H9 (cell line): Measurements from ENCODE around the gene TMEM176B. TPM values are rescaled to one million over a fixed set of nuclear protein-coding genes. Genes with fewer than 3 reads are reported as not detected.

Experiments used
- DNase-seq: peaks from one replicate; pipeline ENCODE4 v3.0.0-alpha.2; 2017
- H2AFZ ChIP-seq: one replicate; pipeline ENCODE4 v1.6.1; 2013; ENCODE audit warnings: mild to moderate bottlenecking, low read length, control low read depth, moderate library complexity
- H2AK5ac ChIP-seq: 2 replicates; pipeline ENCODE4 v1.6.1; 2013; ENCODE audit warnings: low read length, control low read depth, mixed read lengths; ENCODE audit not compliant: insufficient read length
- H2BK120ac ChIP-seq: one replicate; pipeline ENCODE4 v1.6.1; 2013; ENCODE audit warnings: low read depth, mild to moderate bottlenecking, low read length, control low read depth, inconsistent platforms; ENCODE audit not compliant: poor library complexity, severe bottlenecking
- H2BK12ac ChIP-seq: 2 replicates; pipeline ENCODE4 v1.6.1; 2013; ENCODE audit warnings: low read length, control low read depth, mixed read lengths, low read depth; ENCODE audit not compliant: insufficient read length
- H2BK15ac ChIP-seq: 2 replicates; pipeline ENCODE4 v1.6.1; 2013; ENCODE audit warnings: low read depth, low read length, control low read depth
- H2BK20ac ChIP-seq: one replicate; pipeline ENCODE4 v1.6.1; 2013; ENCODE audit warnings: low read depth, mild to moderate bottlenecking, low read length, control low read depth, inconsistent platforms; ENCODE audit not compliant: poor library complexity, severe bottlenecking
- H2BK5ac ChIP-seq: 2 replicates; pipeline ENCODE4 v1.6.1; 2013; ENCODE audit warnings: low read length, control low read depth, mixed read lengths; ENCODE audit not compliant: insufficient read length
- H3K14ac ChIP-seq: 2 replicates; pipeline ENCODE4 v1.6.1; 2013; ENCODE audit warnings: low read length, control low read depth; ENCODE audit not compliant: insufficient read depth
- H3K18ac ChIP-seq: 2 replicates; pipeline ENCODE4 v1.6.1; 2013; ENCODE audit warnings: low read depth, mild to moderate bottlenecking, mixed read lengths, low read length, control low read depth; ENCODE audit not compliant: insufficient read length
- H3K23ac ChIP-seq: 2 replicates; pipeline ENCODE4 v1.6.1; 2013; ENCODE audit warnings: low read length, control low read depth, mixed read lengths, low read depth; ENCODE audit not compliant: insufficient read length
- H3K23me2 ChIP-seq: 2 replicates; pipeline ENCODE4 v1.6.1; 2013; ENCODE audit warnings: low read depth, mild to moderate bottlenecking, mixed read lengths, low read length, control low read depth; ENCODE audit not compliant: insufficient read length, poor library complexity, severe bottlenecking
- H3K27ac ChIP-seq: 2 replicates; pipeline ENCODE4 v1.5.1; 2013; ENCODE audit warnings: low read length, control low read depth, mixed read lengths, low read depth; ENCODE audit not compliant: insufficient read length
- H3K27me3 ChIP-seq: 2 replicates; pipeline ENCODE4 v1.6.1; 2013; ENCODE audit warnings: low read length, control low read depth, inconsistent platforms; ENCODE audit not compliant: insufficient read depth
- H3K4ac ChIP-seq: 2 replicates; pipeline ENCODE4 v1.6.1; 2013; ENCODE audit warnings: low read depth, mild to moderate bottlenecking, control low read depth, inconsistent platforms, low read length, moderate library complexity
- H3K4me1 ChIP-seq: 2 replicates; pipeline ENCODE4 v1.6.1; 2013; ENCODE audit warnings: low read length, control low read depth, inconsistent platforms; ENCODE audit not compliant: insufficient read depth
- H3K4me2 ChIP-seq: 2 replicates; pipeline ENCODE4 v1.6.1; 2013; ENCODE audit warnings: low read length, control low read depth, mixed read lengths; ENCODE audit not compliant: insufficient read length, insufficient read depth
- H3K56ac ChIP-seq: 2 replicates; pipeline ENCODE4 v1.6.1; 2013; ENCODE audit warnings: low read depth, mild to moderate bottlenecking, mixed read lengths, low read length, control low read depth; ENCODE audit not compliant: insufficient read length
- H3K79me1 ChIP-seq: 2 replicates; pipeline ENCODE4 v1.6.1; 2013; ENCODE audit warnings: low read depth, mild to moderate bottlenecking, moderate library complexity, low read length, control low read depth, inconsistent platforms; ENCODE audit not compliant: insufficient read depth, poor library complexity, severe bottlenecking
- H3K79me2 ChIP-seq: 2 replicates; pipeline ENCODE4 v1.6.1; 2013; ENCODE audit warnings: low read length, control low read depth, inconsistent platforms; ENCODE audit not compliant: insufficient read depth
- H3K9ac ChIP-seq: 2 replicates; pipeline ENCODE4 v1.6.1; 2013; ENCODE audit warnings: low read length, control low read depth, mixed read lengths; ENCODE audit not compliant: insufficient read length; ENCODE audit errors: extremely low read depth
- H3K9me3 ChIP-seq: one replicate; pipeline ENCODE4 v1.6.1; 2013; ENCODE audit warnings: low read depth, low read length, inconsistent platforms; ENCODE audit not compliant: control insufficient read depth
- H3T11ph ChIP-seq: one replicate; pipeline ENCODE4 v1.6.1; 2013; ENCODE audit warnings: mild to moderate bottlenecking, low read length, control low read depth, inconsistent platforms
- H4K20me1 ChIP-seq: one replicate; pipeline ENCODE4 v1.6.1; 2013; ENCODE audit not compliant: control insufficient read depth, insufficient read length, insufficient read depth
- H4K5ac ChIP-seq: 2 replicates; pipeline ENCODE4 v1.6.1; 2013; ENCODE audit warnings: low read depth, mild to moderate bottlenecking, mixed read lengths, low read length, control low read depth; ENCODE audit not compliant: insufficient read length
- H4K8ac ChIP-seq: replicated peaks from 2 replicates; pipeline ENCODE4 v1.6.1; 2013; ENCODE audit warnings: low read length, control low read depth, mixed read lengths, low read depth; ENCODE audit not compliant: insufficient read length
- H4K91ac ChIP-seq: 2 replicates; pipeline ENCODE4 v1.6.1; 2013; ENCODE audit warnings: low read depth, mild to moderate bottlenecking, moderate library complexity, mixed read lengths, low read length, control low read depth; ENCODE audit not compliant: insufficient read length
- H3K27ac Mint-ChIP-seq, 3 experiments: 2 replicates in 2 of 3; 3 replicates in 1 of 3; pipeline ENCODE4 v1.8.0; 2020 to 2021; ENCODE audit warnings: mixed read lengths in 3 of 3, mild to moderate bottlenecking in 1 of 3, moderate library complexity in 1 of 3
- H3K27me3 Mint-ChIP-seq: 2 replicates; pipeline ENCODE4 v1.8.0; 2021; ENCODE audit warnings: low read depth, mild to moderate bottlenecking, moderate library complexity, mixed read lengths
- H3K36me3 Mint-ChIP-seq, 3 experiments: 2 replicates in 2 of 3; 3 replicates in 1 of 3; pipeline ENCODE4 v1.8.0; 2020 to 2021; ENCODE audit warnings: low read depth in 3 of 3, mixed read lengths in 3 of 3; ENCODE audit not compliant: insufficient read depth in 1 of 3
- H3K4me1 Mint-ChIP-seq, 2 experiments: 2 replicates each; pipeline ENCODE4 v1.8.0; 2020; ENCODE audit warnings: mixed read lengths in 2 of 2
- H3K4me3 Mint-ChIP-seq, 2 experiments: 2 replicates in 1 of 2; 3 replicates in 1 of 2; pipeline ENCODE4 v1.8.0; 2020 to 2021; ENCODE audit warnings: mild to moderate bottlenecking in 2 of 2, mixed read lengths in 2 of 2, moderate library complexity in 1 of 2
- H3K9me3 Mint-ChIP-seq, 2 experiments: 2 replicates in 1 of 2; 3 replicates in 1 of 2; pipeline ENCODE4 v1.8.0; 2020; ENCODE audit warnings: mild to moderate bottlenecking in 2 of 2, mixed read lengths in 2 of 2, moderate library complexity in 1 of 2
- WGBS: extraction: QIAGEN DNeasy Blood & Tissue Kit; methylation state at CpG from one replicate; pipeline ENCODE4 v1.1.7; 2013; ENCODE audit warnings: missing lambda C conversion rate, low lambda C conversion rate, mixed read lengths; ENCODE audit not compliant: insufficient read length; ENCODE audit errors: extremely low coverage; 5-methylcytosine and 5-hydroxymethylcytosine counted together
- total RNA-seq: library from RNA; stranded (reverse); gene quantifications from 2 replicates; pipeline ENCODE4 v1.2.1, GENCODE V29; 2021
- TF ChIP-seq, protein P1 (sequence below): fragments of 200-600 bp; sonication (generic); conservative IDR thresholded peaks from 3 replicates; pipeline ENCODE4 v1.8.0; 2021; ENCODE audit warnings: antibody characterized with exemption, mild to moderate bottlenecking

TMEM176B gene
- total RNA-seq, 1 experiment from 2014 or later: 0.85 TPM

DNA sequence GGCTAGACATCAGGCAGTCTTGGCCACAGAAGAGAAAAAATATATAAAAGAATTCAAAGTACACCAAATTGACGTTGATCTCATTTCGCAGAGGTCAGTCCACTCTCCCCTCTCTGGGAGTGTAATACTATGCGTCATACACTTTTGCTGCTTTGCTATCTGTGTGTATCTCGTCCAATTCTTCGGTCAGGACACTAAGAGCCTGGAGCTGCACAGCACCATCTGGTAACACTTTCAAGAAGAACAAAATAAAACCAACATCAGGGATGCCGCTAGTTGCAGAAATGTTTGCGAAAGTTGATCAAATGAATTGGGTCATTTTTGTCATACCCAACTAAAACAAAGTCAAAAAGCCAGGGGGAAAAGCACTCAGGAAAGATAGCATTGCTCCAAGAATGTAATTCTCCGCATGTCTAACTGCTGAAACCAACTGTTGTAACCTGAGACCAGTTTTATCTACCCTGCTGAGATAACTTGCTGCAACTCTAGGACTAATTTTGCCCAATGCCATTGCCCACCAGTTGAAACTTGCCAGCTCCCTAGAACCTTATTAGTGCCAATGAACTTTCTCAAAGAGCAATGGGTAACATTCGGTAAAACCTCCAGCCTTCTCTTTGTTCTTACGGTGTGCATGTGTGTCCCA, 23.4 kb upstream of the TMEM176B start:
- H3K56ac ChIP-seq: no peak overlapping the region
- H3K4me1 ChIP-seq: no peaks in the 10 kb centered on the region
- no peak overlapping the region for H3K27ac ChIP-seq
- no peak overlapping the region for H4K5ac ChIP-seq
- Mint-ChIP-seq H3K36me3 (no peaks in the 10 kb centered on the region), H3K4me1 (peaks cover 6 to 20% of the 10 kb centered on the region in 2 experiments; a peak in 3 of 4 replicates), H3K4me3 (no peak overlapping the region), H3K9me3 (no peaks in the 10 kb centered on the region), H3K27ac (no peak overlapping the region), H3K27me3 (peaks cover 30% of the 10 kb centered on the region)
- H4K20me1 ChIP-seq: no peaks in the 10 kb centered on the region
- no peaks in the 10 kb centered on the region for H3K23me2 ChIP-seq
- no peak overlapping the region for H3K23ac ChIP-seq
- no peak overlapping the region for H4K8ac ChIP-seq
- TF ChIP-seq, protein P1, sequence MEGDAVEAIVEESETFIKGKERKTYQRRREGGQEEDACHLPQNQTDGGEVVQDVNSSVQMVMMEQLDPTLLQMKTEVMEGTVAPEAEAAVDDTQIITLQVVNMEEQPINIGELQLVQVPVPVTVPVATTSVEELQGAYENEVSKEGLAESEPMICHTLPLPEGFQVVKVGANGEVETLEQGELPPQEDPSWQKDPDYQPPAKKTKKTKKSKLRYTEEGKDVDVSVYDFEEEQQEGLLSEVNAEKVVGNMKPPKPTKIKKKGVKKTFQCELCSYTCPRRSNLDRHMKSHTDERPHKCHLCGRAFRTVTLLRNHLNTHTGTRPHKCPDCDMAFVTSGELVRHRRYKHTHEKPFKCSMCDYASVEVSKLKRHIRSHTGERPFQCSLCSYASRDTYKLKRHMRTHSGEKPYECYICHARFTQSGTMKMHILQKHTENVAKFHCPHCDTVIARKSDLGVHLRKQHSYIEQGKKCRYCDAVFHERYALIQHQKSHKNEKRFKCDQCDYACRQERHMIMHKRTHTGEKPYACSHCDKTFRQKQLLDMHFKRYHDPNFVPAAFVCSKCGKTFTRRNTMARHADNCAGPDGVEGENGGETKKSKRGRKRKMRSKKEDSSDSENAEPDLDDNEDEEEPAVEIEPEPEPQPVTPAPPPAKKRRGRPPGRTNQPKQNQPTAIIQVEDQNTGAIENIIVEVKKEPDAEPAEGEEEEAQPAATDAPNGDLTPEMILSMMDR: no peak
- no peak for DNase-seq
- H2BK12ac ChIP-seq: no peak overlapping the region
- no peak overlapping the region for H3K18ac ChIP-seq
- no peak overlapping the region for H3K9ac ChIP-seq
- no peak overlapping the region for H2BK5ac ChIP-seq
- H3K27me3 ChIP-seq: no peaks in the 10 kb centered on the region
- no peak overlapping the region for H2AFZ ChIP-seq
- no peak overlapping the region for H4K91ac ChIP-seq
- H3K4ac ChIP-seq: no peak overlapping the region
- no peaks in the 10 kb centered on the region for H3K9me3 ChIP-seq
- no peaks in the 10 kb centered on the region for H3K79me2 ChIP-seq
- no peak overlapping the region for H3K4me2 ChIP-seq
- H2BK20ac ChIP-seq: no peak overlapping the region
- no peak overlapping the region for H2BK15ac ChIP-seq
- no peak overlapping the region for H2BK120ac ChIP-seq
- no peak overlapping the region for H3K14ac ChIP-seq
- no peak overlapping the region for H2AK5ac ChIP-seq
- H3K79me1 ChIP-seq: no peaks in the 10 kb centered on the region
- WGBS: no CpG with 5 or more reads among the region's 10 CpGs
- H3T11ph ChIP-seq: no peak overlapping the region
